Neuronal stem cell (in vitro differentiated cells): ENCODE results near the gene PLXNA4.

Experiments
- DNase-seq: peaks from one replicate; pipeline ENCODE4 v3.0.0-alpha.2; 2013; ENCODE audit warnings: low spot score
- H2AFZ ChIP-seq: one replicate; pipeline ENCODE4 v1.6.1; 2013; ENCODE audit warnings: mild to moderate bottlenecking, low read length, inconsistent platforms
- H2AK5ac ChIP-seq: 2 replicates; pipeline ENCODE4 v1.6.1; 2013; ENCODE audit warnings: low read depth, mild to moderate bottlenecking, inconsistent platforms, low read length, moderate library complexity, mixed read lengths
- H2BK120ac ChIP-seq: 2 replicates; pipeline ENCODE4 v1.6.1; 2013; ENCODE audit warnings: low read depth, mild to moderate bottlenecking, inconsistent platforms, low read length, moderate library complexity, mixed read lengths
- H2BK12ac ChIP-seq: one replicate; pipeline ENCODE4 v1.6.1; 2013; ENCODE audit warnings: low read length, inconsistent platforms
- H2BK15ac ChIP-seq: 2 replicates; pipeline ENCODE4 v1.6.1; 2013; ENCODE audit warnings: mild to moderate bottlenecking, low read length, inconsistent platforms, mixed read lengths
- H2BK5ac ChIP-seq: one replicate; pipeline ENCODE4 v1.6.1; 2013; ENCODE audit warnings: inconsistent platforms, mild to moderate bottlenecking, low read length, moderate library complexity
- H3K14ac ChIP-seq: one replicate; pipeline ENCODE4 v1.6.1; 2013; ENCODE audit warnings: low read length, inconsistent platforms
- H3K18ac ChIP-seq: 2 replicates; pipeline ENCODE4 v1.6.1; 2013; ENCODE audit warnings: low read length, inconsistent platforms
- H3K23ac ChIP-seq: 2 replicates; pipeline ENCODE4 v1.6.1; 2013; ENCODE audit warnings: low read depth, mild to moderate bottlenecking, mixed read lengths, low read length, inconsistent platforms; ENCODE audit not compliant: poor library complexity
- H3K27ac ChIP-seq: replicated peaks from 3 replicates; pipeline ENCODE4 v1.5.1; 2013; ENCODE audit warnings: low read length, inconsistent platforms
- H3K27me3 ChIP-seq, 3 experiments: 2 replicates each; pipeline ENCODE4 v1.6.1; 2013; ENCODE audit warnings: low read length in 3 of 3, mild to moderate bottlenecking in 2 of 3, inconsistent platforms in 1 of 3, low read depth in 1 of 3, mixed read lengths in 1 of 3, moderate library complexity in 1 of 3; ENCODE audit not compliant: control insufficient read depth in 3 of 3, insufficient read depth in 3 of 3
- H3K36me3 ChIP-seq, 2 donors: replicated peaks in 1 of 2; 2 replicates each; pipeline ENCODE4 v1.6.1; 2013; ENCODE audit warnings: low read length in 2 of 2; ENCODE audit not compliant: control insufficient read depth in 2 of 2, insufficient read depth in 2 of 2
- H3K4ac ChIP-seq: 2 replicates; pipeline ENCODE4 v1.6.1; 2013; ENCODE audit warnings: inconsistent platforms, mild to moderate bottlenecking, low read length, moderate library complexity
- H3K4me1 ChIP-seq, 2 donors: 1 replicate in 1 of 2; 2 replicates in 1 of 2; pipeline ENCODE4 v1.6.1; 2013; ENCODE audit warnings: low read length in 2 of 2, low read depth in 1 of 2; ENCODE audit not compliant: control insufficient read depth in 2 of 2, insufficient read depth in 1 of 2
- H3K4me2 ChIP-seq: one replicate; pipeline ENCODE4 v1.6.1; 2013; ENCODE audit warnings: mild to moderate bottlenecking, low read length, inconsistent platforms; ENCODE audit not compliant: insufficient read depth, poor library complexity, severe bottlenecking
- H3K4me3 ChIP-seq, 2 donors: 2 replicates each; pipeline ENCODE4 v1.5.1; 2013; ENCODE audit warnings: low read length in 2 of 2, mild to moderate bottlenecking in 2 of 2, inconsistent platforms in 1 of 2, moderate library complexity in 1 of 2
- H3K79me1 ChIP-seq: one replicate; pipeline ENCODE4 v1.6.1; 2013; ENCODE audit warnings: low read depth, mild to moderate bottlenecking, inconsistent platforms, low read length, moderate library complexity
- H3K9ac ChIP-seq: one replicate; pipeline ENCODE4 v1.6.1; 2013; ENCODE audit warnings: mild to moderate bottlenecking, low read depth, low read length, inconsistent platforms; ENCODE audit not compliant: poor library complexity
- H3K9me3 ChIP-seq, 2 donors: replicated peaks in 1 of 2; 2 replicates each; pipeline versions ENCODE3 to v1.6.1; 2013; ENCODE audit warnings: low read length in 2 of 2, mild to moderate bottlenecking in 2 of 2, inconsistent platforms in 1 of 2, low read depth in 1 of 2, mixed read lengths in 1 of 2, moderate library complexity in 1 of 2; ENCODE audit not compliant: control insufficient read depth in 2 of 2, insufficient read depth in 1 of 2
- H4K8ac ChIP-seq: one replicate; pipeline ENCODE4 v1.6.1; 2013; ENCODE audit warnings: low read depth, mild to moderate bottlenecking, inconsistent platforms, low read length, moderate library complexity
- H4K91ac ChIP-seq: one replicate; pipeline ENCODE4 v1.6.1; 2013; ENCODE audit warnings: low read length, low read depth, mild to moderate bottlenecking, inconsistent platforms; ENCODE audit not compliant: poor library complexity
- WGBS, 2 donors: extraction: QIAGEN DNeasy Blood & Tissue Kit; methylation state at CpG; one replicate each; pipeline ENCODE4 v1.1.7; 2013; ENCODE audit warnings: missing lambda C conversion rate in 2 of 2, mixed read lengths in 1 of 2; ENCODE audit not compliant: insufficient read length in 2 of 2, insufficient replicate concordance in 1 of 2; ENCODE audit errors: extremely low coverage in 2 of 2; 5-methylcytosine and 5-hydroxymethylcytosine counted together

PLXNA4 gene

DNA sequence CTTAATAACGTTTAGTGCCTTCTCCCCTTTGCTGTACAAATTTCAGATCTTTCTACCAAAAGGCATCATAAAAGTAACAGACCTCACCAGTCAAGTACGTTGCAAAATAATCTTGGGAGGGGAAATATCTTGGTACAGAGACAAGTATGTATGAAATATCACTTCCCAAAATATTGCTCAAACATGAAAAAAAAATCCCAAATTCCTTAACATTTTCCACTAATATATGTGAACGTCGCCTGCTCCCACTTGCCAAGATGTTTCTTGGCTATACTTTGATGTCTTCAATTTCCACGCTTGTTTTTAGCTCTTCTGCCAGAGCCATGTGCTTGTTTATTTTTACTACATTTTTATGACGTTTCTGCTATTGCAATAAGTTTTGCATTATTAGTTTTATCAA lies 223.5 kb downstream of the PLXNA4 start:
- Histone ChIP-seq H3K9me3 (no peaks in the 10 kb centered on the region), H3K27ac (no peak overlapping the region), H3K9ac (no peak overlapping the region), H2BK15ac (no peak overlapping the region), H4K8ac (no peak overlapping the region), H3K4me2 (no peak overlapping the region), H3K36me3 (no peaks in the 10 kb centered on the region), H2BK120ac (no peak overlapping the region), H3K79me1 (no peaks in the 10 kb centered on the region), H2BK5ac (no peak overlapping the region), H3K14ac (no peak overlapping the region), H3K4ac (no peak overlapping the region), H3K18ac (no peak overlapping the region), H4K91ac (no peak overlapping the region), H2AK5ac (no peak overlapping the region), H2AFZ (no peak overlapping the region), H3K23ac (no peak overlapping the region), H3K4me1 (peaks cover 0 to 13% of the 10 kb centered on the region in 2 donors), H3K27me3 (peaks cover 0 to 4% (median 0%) of the 10 kb centered on the region in 3 experiments), H3K4me3 (no peak overlapping the region), H2BK12ac (no peak overlapping the region)
- no peak for DNase-seq
- WGBS, 2 donors, result no CpG with 5 or more reads among the region's 6 CpGs

GRCh38 chr7:132351954-132352499 lies 224.2 kb downstream of the PLXNA4 start:
- H2BK12ac ChIP-seq, result no peak overlapping the region
- no peak for DNase-seq
- no CpG with 5 or more reads among the region's 12 CpGs for WGBS, 2 donors
- peak overlapping the region; percentile 92 for H3K18ac ChIP-seq
- H3K23ac ChIP-seq, result no peak overlapping the region
- H2BK120ac ChIP-seq, result no peak overlapping the region
- no peak overlapping the region for H3K14ac ChIP-seq
- no peak overlapping the region for H3K4me2 ChIP-seq
- H2AFZ ChIP-seq, result no peak overlapping the region
- peak overlapping the region; percentile 7 for H3K9ac ChIP-seq
- H2BK5ac ChIP-seq, result no peak overlapping the region
- no peak overlapping the region for H3K4me3 ChIP-seq
- H2BK15ac ChIP-seq, result peak overlapping the region; percentile 20
- H3K79me1 ChIP-seq, result no peaks in the 10 kb centered on the region
- no peak overlapping the region for H4K8ac ChIP-seq
- peaks cover 0 to 8% (median 0%) of the 10 kb centered on the region in 3 experiments for H3K27me3 ChIP-seq
- no peak overlapping the region for H3K4ac ChIP-seq
- no peaks in the 10 kb centered on the region for H3K36me3 ChIP-seq
- no peaks in the 10 kb centered on the region for H3K9me3 ChIP-seq
- H2AK5ac ChIP-seq, result no peak overlapping the region
- no peak overlapping the region for H3K27ac ChIP-seq
- peaks cover 0 to 16% of the 10 kb centered on the region in 2 donors for H3K4me1 ChIP-seq
- no peak overlapping the region for H4K91ac ChIP-seq

DNA sequence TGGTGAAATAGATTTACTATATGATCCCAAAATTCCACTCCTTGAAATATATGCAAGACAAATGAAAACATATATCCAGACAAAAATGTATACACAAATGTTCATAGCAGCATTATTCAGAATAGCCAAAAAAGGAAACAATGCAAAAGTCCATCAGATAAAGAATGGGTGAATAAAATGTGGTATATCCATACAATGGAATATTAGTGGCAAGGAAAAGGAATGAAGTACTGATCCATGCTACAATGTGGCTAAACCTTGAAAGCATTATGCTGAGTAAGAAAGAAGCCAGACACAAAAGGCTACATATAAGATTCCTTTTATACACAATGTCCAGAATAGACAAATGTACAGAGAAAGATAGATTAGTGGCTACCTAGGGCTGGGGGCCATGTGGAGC lies 225.5 kb downstream of the PLXNA4 start:
- no peak for DNase-seq
- H3K18ac ChIP-seq, result no peak overlapping the region
- H2BK15ac ChIP-seq, result no peak overlapping the region
- H3K36me3 ChIP-seq, result no peaks in the 10 kb centered on the region
- no peak overlapping the region for H3K27ac ChIP-seq
- peaks cover 0 to 8% (median 0%) of the 10 kb centered on the region in 3 experiments for H3K27me3 ChIP-seq
- no peak overlapping the region for H4K91ac ChIP-seq
- peaks cover 0 to 16% of the 10 kb centered on the region in 2 donors for H3K4me1 ChIP-seq
- H3K4ac ChIP-seq, result no peak overlapping the region
- H3K14ac ChIP-seq, result no peak overlapping the region
- no peak overlapping the region for H2BK5ac ChIP-seq
- H3K9me3 ChIP-seq, result no peaks in the 10 kb centered on the region
- no peak overlapping the region for H2AK5ac ChIP-seq
- no peak overlapping the region for H2BK12ac ChIP-seq
- H3K9ac ChIP-seq, result no peak overlapping the region
- H3K4me2 ChIP-seq, result no peak overlapping the region
- no peak overlapping the region for H3K4me3 ChIP-seq
- H2BK120ac ChIP-seq, result no peak overlapping the region
- no peak overlapping the region for H2AFZ ChIP-seq
- no peak overlapping the region for H3K23ac ChIP-seq
- no peaks in the 10 kb centered on the region for H3K79me1 ChIP-seq
- no peak overlapping the region for H4K8ac ChIP-seq

- Histone ChIP-seq H3K4me1 (peaks cover 0 to 16% of the 10 kb centered on the region in 2 donors), H3K27ac (no peak overlapping the region), H4K8ac (no peak overlapping the region), H2AK5ac (no peak overlapping the region), H3K4ac (no peak overlapping the region), H2BK120ac (no peak overlapping the region), H3K18ac (no peak overlapping the region), H3K4me2 (no peak overlapping the region), H2BK12ac (no peak overlapping the region), H3K23ac (no peak overlapping the region), H3K36me3 (no peaks in the 10 kb centered on the region), H2AFZ (no peak overlapping the region), H3K9me3 (no peaks in the 10 kb centered on the region), H4K91ac (no peak overlapping the region), H3K79me1 (no peaks in the 10 kb centered on the region), H3K27me3 (peaks cover 0 to 5% (median 0%) of the 10 kb centered on the region in 3 experiments), H2BK5ac (no peak overlapping the region), H3K14ac (no peak overlapping the region), H3K4me3 (no peak overlapping the region), H3K9ac (no peak overlapping the region), H2BK15ac (no peak overlapping the region)
- no peak for DNase-seq
- WGBS, 2 donors, result no CpG with 5 or more reads among the region's 3 CpGs
Observed at GRCh38 chr7:132349075-132349474, 227.2 kb downstream of the PLXNA4 start.
